HepG2 (cell line): Measurements from ENCODE around the gene NECTIN3. TPM values are rescaled to one million over a fixed set of nuclear protein-coding genes. Genes with fewer than 3 reads are reported as not detected.
A peak's percentile ranks its signal among the peaks of the same experiment; 100 is the strongest.

Source experiments
- ELF3 ChIP-seq: IDR thresholded peaks from 2 replicates; pipeline ENCODE4 v1.6.1; 2016; ENCODE audit warnings: missing genetic modification reagents, missing compliant biosample characterization
- FOXK2 ChIP-seq: fragments of 450-650 bp; IDR thresholded peaks from 2 replicates; pipeline ENCODE4 v1.6.1; 2016
- MAZ ChIP-seq, 2 experiments: sonication (generic) in 1 of 2; formaldehyde crosslinking in 1 of 2; IDR thresholded peaks; 2 replicates each; pipeline versions ENCODE4 v1.5.0 to v1.6.1; 2012 to 2020; ENCODE audit warnings: low read depth in 2 of 2, mild to moderate bottlenecking in 2 of 2, borderline replicate concordance in 1 of 2, improper control_type of control experiment in 1 of 2, low read length in 1 of 2, missing genetic modification reagents in 1 of 2, moderate library complexity in 1 of 2
- MXI1 ChIP-seq: IDR thresholded peaks from 3 replicates; pipeline ENCODE4 v1.6.1; 2012; ENCODE audit warnings: low read depth, low read length, inconsistent platforms, borderline replicate concordance
- NR1H2 ChIP-seq: sonication (generic); formaldehyde crosslinking; IDR thresholded peaks from 2 replicates; pipeline ENCODE4 v1.8.1; 2022; ENCODE audit warnings: low read depth, missing genetic modification reagents, borderline replicate concordance
- ZFP90 ChIP-seq: sonication (generic); formaldehyde crosslinking; IDR thresholded peaks from 2 replicates; pipeline ENCODE4 v1.8.0; 2022; ENCODE audit warnings: missing genetic modification reagents, mild to moderate bottlenecking, inconsistent platforms, borderline replicate concordance
- ZNF24 ChIP-seq: fragments of 450-650 bp; IDR thresholded peaks from 2 replicates; pipeline ENCODE4 v1.6.1; 2017; ENCODE audit warnings: antibody characterized with exemption, mild to moderate bottlenecking
- ZNF281 ChIP-seq: sonication (generic); formaldehyde crosslinking; IDR thresholded peaks from 2 replicates; pipeline ENCODE4 v1.4.0; 2020; ENCODE audit warnings: missing genetic modification reagents, borderline replicate concordance
- polyA plus RNA-seq, 8 experiments: library from polyadenylated mRNA; depleted of rRNA in 3 of 8; stranded (reverse) in 7 of 8; unstranded in 1 of 8; fragments of >200 nt; fragmentation: Illumina TruSeq in 4 of 8; extraction: Trizol in 4 of 8; gene quantifications; 2 replicates each; pipeline versions ENCODE4 v1.2.1 to v1.2.3, GENCODE V29; 2011 to 2016; ENCODE audit warnings: low read depth in 4 of 8, missing spikeins in 1 of 8, mixed read lengths in 1 of 8; ENCODE audit not compliant: insufficient read depth in 1 of 8
- total RNA-seq, 5 experiments: library from RNA; depleted of rRNA; stranded (reverse); fragments of >200 nt; fragmentation: Illumina TruSeq; extraction: Trizol; gene quantifications; 2 replicates each; pipeline ENCODE4 v1.2.3, GENCODE V29; 2016; ENCODE audit warnings: low read depth in 1 of 5
- TF ChIP-seq, protein P1 (sequence below): IDR thresholded peaks from 2 replicates; pipeline ENCODE4 v1.6.1; 2016; ENCODE audit warnings: low read depth, missing genetic modification reagents, missing compliant biosample characterization
- TF ChIP-seq, protein P2 (sequence below): sonication (generic); formaldehyde crosslinking; IDR thresholded peaks from 2 replicates; pipeline ENCODE4 v1.4.0; 2020; ENCODE audit warnings: missing genetic modification reagents, borderline replicate concordance
- TF ChIP-seq, protein P3 (sequence below): IDR thresholded peaks from 2 replicates; pipeline ENCODE4 v1.6.1; 2012; ENCODE audit warnings: low read depth, low read length, improper control_type of control experiment
- TF ChIP-seq, protein P4 (sequence below): sonication (generic); formaldehyde crosslinking; IDR thresholded peaks from 2 replicates; pipeline ENCODE4 v1.8.0; 2022; ENCODE audit warnings: missing genetic modification reagents, mild to moderate bottlenecking, inconsistent platforms, borderline replicate concordance

The NECTIN3 gene
- total and polyA plus RNA-seq, 2 of the 13 experiments (the other 11 are each of a cell fraction or from before 2014, with no cell fraction given) = 10.4 to 45.1 TPM

- TF ChIP-seq MAZ (IDR thresholded peaks at IDR 0.05; ENCODE audit: borderline replicate concordance, low read depth, low read length) (peak; percentile 90), MAZ (CRISPR knock-in tag; IDR thresholded peaks at IDR 0.05; ENCODE audit: low read depth) (peak; percentile 42; the same call in 1 of the 2 replicates), MXI1 (peak; percentile 24; the same call in 1 of the 3 replicates), ZNF281 (CRISPR knock-in tag) (no peak), NR1H2 (CRISPR knock-in tag) (no peak), ELF3 (CRISPR knock-in tag) (no peak), ZFP90 (CRISPR knock-in tag) (no peak), FOXK2 (peak; percentile 57), ZNF24 (no peak)
- TF ChIP-seq, protein P1, sequence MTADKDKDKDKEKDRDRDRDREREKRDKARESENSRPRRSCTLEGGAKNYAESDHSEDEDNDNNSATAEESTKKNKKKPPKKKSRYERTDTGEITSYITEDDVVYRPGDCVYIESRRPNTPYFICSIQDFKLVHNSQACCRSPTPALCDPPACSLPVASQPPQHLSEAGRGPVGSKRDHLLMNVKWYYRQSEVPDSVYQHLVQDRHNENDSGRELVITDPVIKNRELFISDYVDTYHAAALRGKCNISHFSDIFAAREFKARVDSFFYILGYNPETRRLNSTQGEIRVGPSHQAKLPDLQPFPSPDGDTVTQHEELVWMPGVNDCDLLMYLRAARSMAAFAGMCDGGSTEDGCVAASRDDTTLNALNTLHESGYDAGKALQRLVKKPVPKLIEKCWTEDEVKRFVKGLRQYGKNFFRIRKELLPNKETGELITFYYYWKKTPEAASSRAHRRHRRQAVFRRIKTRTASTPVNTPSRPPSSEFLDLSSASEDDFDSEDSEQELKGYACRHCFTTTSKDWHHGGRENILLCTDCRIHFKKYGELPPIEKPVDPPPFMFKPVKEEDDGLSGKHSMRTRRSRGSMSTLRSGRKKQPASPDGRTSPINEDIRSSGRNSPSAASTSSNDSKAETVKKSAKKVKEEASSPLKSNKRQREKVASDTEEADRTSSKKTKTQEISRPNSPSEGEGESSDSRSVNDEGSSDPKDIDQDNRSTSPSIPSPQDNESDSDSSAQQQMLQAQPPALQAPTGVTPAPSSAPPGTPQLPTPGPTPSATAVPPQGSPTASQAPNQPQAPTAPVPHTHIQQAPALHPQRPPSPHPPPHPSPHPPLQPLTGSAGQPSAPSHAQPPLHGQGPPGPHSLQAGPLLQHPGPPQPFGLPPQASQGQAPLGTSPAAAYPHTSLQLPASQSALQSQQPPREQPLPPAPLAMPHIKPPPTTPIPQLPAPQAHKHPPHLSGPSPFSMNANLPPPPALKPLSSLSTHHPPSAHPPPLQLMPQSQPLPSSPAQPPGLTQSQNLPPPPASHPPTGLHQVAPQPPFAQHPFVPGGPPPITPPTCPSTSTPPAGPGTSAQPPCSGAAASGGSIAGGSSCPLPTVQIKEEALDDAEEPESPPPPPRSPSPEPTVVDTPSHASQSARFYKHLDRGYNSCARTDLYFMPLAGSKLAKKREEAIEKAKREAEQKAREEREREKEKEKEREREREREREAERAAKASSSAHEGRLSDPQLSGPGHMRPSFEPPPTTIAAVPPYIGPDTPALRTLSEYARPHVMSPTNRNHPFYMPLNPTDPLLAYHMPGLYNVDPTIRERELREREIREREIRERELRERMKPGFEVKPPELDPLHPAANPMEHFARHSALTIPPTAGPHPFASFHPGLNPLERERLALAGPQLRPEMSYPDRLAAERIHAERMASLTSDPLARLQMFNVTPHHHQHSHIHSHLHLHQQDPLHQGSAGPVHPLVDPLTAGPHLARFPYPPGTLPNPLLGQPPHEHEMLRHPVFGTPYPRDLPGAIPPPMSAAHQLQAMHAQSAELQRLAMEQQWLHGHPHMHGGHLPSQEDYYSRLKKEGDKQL (CRISPR knock-in tag) = no peak
- TF ChIP-seq, protein P2, sequence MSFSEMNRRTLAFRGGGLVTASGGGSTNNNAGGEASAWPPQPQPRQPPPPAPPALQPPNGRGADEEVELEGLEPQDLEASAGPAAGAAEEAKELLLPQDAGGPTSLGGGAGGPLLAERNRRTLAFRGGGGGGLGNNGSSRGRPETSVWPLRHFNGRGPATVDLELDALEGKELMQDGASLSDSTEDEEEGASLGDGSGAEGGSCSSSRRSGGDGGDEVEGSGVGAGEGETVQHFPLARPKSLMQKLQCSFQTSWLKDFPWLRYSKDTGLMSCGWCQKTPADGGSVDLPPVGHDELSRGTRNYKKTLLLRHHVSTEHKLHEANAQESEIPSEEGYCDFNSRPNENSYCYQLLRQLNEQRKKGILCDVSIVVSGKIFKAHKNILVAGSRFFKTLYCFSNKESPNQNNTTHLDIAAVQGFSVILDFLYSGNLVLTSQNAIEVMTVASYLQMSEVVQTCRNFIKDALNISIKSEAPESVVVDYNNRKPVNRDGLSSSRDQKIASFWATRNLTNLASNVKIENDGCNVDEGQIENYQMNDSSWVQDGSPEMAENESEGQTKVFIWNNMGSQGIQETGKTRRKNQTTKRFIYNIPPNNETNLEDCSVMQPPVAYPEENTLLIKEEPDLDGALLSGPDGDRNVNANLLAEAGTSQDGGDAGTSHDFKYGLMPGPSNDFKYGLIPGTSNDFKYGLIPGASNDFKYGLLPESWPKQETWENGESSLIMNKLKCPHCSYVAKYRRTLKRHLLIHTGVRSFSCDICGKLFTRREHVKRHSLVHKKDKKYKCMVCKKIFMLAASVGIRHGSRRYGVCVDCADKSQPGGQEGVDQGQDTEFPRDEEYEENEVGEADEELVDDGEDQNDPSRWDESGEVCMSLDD (CRISPR knock-in tag) = no peak
- TF ChIP-seq, protein P3, sequence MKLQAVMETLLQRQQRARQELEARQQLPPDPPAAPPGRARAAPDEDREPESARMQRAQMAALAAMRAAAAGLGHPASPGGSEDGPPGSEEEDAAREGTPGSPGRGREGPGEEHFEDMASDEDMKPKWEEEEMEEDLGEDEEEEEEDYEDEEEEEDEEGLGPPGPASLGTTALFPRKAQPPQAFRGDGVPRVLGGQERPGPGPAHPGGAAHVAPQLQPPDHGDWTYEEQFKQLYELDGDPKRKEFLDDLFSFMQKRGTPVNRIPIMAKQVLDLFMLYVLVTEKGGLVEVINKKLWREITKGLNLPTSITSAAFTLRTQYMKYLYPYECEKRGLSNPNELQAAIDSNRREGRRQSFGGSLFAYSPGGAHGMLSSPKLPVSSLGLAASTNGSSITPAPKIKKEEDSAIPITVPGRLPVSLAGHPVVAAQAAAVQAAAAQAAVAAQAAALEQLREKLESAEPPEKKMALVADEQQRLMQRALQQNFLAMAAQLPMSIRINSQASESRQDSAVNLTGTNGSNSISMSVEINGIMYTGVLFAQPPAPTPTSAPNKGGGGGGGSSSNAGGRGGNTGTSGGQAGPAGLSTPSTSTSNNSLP = peak; percentile 66
- TF ChIP-seq, protein P4, sequence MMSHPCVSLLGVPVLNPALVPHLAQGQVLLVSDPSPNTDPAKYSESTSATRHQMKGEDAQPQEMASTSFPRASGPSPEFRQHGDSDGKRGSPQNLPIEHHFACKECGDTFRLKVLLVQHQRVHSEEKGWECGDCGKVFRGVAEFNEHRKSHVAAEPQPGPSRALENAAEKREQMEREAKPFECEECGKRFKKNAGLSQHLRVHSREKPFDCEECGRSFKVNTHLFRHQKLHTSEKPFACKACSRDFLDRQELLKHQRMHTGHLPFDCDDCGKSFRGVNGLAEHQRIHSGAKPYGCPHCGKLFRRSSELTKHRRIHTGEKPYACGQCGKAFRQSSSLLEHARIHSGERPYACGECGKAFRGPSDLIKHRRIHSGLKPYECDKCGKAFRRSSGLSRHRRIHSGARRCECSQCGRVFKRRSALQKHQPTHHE (CRISPR knock-in tag) = no peak
These were observed at the start of gene NECTIN3 (continued) for GRCh38 chr3:111071257-111072030.
